MCF 10A (cell line): ENCODE measurements around the gene TWSG1. TPM values are rescaled to one million over a fixed set of nuclear protein-coding genes. Genes with fewer than 3 reads are reported as not detected.

Source experiments
- BruUV-seq: library from RNA; stranded (reverse); fragments of 400-500 nt; replicated peaks from 2 replicates; lab custom pipeline; 2021; lab: Mats Ljungman, UMichigan
- CTCF ChIA-PET: fragments of 300-600 bp; sonication (Branson Sonifier 250); formaldehyde crosslinking; extraction: SDS; loops from one replicate; lab custom pipeline; 2021; ENCODE audit warnings: antibody characterized with exemption, inconsistent platforms; lab: Yijun Ruan, JAX
- POLR2A ChIA-PET: fragments of 300-600, 350-650 bp; sonication (Branson Sonifier 250); formaldehyde crosslinking; extraction: SDS; loops from one replicate; lab custom pipeline; 2020; ENCODE audit warnings: antibody characterized with exemption, inconsistent platforms; lab: Yijun Ruan, JAX
- DNase-seq: peaks from one replicate; pipeline ENCODE4 v3.0.0-alpha.2; 2018; ENCODE audit not compliant: unreplicated experiment
- H3K27ac Mint-ChIP-seq: one replicate; pipeline ENCODE4 v1.8.0; 2022; ENCODE audit warnings: mild to moderate bottlenecking, low read depth, mixed read lengths; ENCODE audit not compliant: unreplicated experiment
- H3K27me3 Mint-ChIP-seq: one replicate; pipeline ENCODE4 v1.8.0; 2022; ENCODE audit warnings: mixed read lengths; ENCODE audit not compliant: insufficient read depth, unreplicated experiment
- H3K36me3 Mint-ChIP-seq: one replicate; pipeline ENCODE4 v1.8.0; 2022; ENCODE audit warnings: mild to moderate bottlenecking, moderate library complexity, mixed read lengths; ENCODE audit not compliant: insufficient read depth, unreplicated experiment
- H3K4me1 Mint-ChIP-seq: one replicate; pipeline ENCODE4 v1.8.0; 2022; ENCODE audit warnings: mixed read lengths; ENCODE audit not compliant: insufficient read depth, unreplicated experiment
- H3K4me3 Mint-ChIP-seq: one replicate; pipeline ENCODE4 v1.8.0; 2022; ENCODE audit warnings: mild to moderate bottlenecking, moderate library complexity, mixed read lengths; ENCODE audit not compliant: unreplicated experiment
- H3K9me3 Mint-ChIP-seq: one replicate; pipeline ENCODE4 v1.8.0; 2022; ENCODE audit warnings: mixed read lengths; ENCODE audit not compliant: unreplicated experiment
- intact Hi-C: fragments of 100-400 bp; cut with micrococcal nuclease; formaldehyde crosslinking; loops from 2 replicates; pipeline ENCODE4 v1.14.1; 2022
- total RNA-seq: library from RNA; stranded (reverse); gene quantifications from 2 replicates; pipeline ENCODE4 v1.2.3, GENCODE V29; 2022
- TF ChIP-seq, protein P1 (sequence below): fragments of 200-600 bp; IDR thresholded peaks from one replicate; pipeline ENCODE4 v1.8.0; 2022; ENCODE audit warnings: antibody characterized with exemption, mild to moderate bottlenecking; ENCODE audit not compliant: unreplicated experiment

Gene TWSG1
- total RNA-seq, 1 experiment from 2014 or later, result 26.0 TPM

DNA sequence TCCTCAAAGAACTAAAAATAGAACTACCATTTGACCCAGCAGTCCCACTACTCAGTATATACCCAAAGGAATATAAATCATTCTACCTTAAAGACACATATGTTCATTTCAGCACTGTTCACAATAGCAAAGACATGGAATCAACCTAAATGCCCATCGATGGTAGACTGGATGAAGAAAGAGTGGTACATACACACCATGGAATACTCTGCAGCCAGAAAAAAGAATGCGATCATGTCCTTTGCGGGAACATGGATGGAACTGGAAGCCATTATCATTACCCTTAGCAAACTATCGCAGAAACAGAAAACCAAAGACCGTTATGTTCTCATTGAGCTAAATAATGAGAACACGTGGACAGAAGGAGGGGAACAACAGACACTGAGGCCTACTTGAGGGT, 44.5 kb downstream of the TWSG1 start:
- CTCF ChIA-PET, result interaction anchor here (0.6 kb wide), 2 partner anchors 43 to 146 kb away, joined by 4 to 5 read pairs; no protein-coding TSS in a partner anchor
- DNase-seq, result no peak
- TF ChIP-seq, protein P1, sequence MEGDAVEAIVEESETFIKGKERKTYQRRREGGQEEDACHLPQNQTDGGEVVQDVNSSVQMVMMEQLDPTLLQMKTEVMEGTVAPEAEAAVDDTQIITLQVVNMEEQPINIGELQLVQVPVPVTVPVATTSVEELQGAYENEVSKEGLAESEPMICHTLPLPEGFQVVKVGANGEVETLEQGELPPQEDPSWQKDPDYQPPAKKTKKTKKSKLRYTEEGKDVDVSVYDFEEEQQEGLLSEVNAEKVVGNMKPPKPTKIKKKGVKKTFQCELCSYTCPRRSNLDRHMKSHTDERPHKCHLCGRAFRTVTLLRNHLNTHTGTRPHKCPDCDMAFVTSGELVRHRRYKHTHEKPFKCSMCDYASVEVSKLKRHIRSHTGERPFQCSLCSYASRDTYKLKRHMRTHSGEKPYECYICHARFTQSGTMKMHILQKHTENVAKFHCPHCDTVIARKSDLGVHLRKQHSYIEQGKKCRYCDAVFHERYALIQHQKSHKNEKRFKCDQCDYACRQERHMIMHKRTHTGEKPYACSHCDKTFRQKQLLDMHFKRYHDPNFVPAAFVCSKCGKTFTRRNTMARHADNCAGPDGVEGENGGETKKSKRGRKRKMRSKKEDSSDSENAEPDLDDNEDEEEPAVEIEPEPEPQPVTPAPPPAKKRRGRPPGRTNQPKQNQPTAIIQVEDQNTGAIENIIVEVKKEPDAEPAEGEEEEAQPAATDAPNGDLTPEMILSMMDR, result no peak
- no peaks in the 10 kb centered on the region for H3K27me3 Mint-ChIP-seq
- no peak overlapping the region for H3K27ac Mint-ChIP-seq
- H3K9me3 Mint-ChIP-seq, result no peaks in the 10 kb centered on the region
- peaks cover 6% of the 10 kb centered on the region for H3K36me3 Mint-ChIP-seq
- H3K4me3 Mint-ChIP-seq, result no peak overlapping the region
- H3K4me1 Mint-ChIP-seq, result no peaks in the 10 kb centered on the region
- no TSS peak for BruUV-seq
- POLR2A ChIA-PET, result no interaction called here
- intact Hi-C loops, result no loop called here

DNA sequence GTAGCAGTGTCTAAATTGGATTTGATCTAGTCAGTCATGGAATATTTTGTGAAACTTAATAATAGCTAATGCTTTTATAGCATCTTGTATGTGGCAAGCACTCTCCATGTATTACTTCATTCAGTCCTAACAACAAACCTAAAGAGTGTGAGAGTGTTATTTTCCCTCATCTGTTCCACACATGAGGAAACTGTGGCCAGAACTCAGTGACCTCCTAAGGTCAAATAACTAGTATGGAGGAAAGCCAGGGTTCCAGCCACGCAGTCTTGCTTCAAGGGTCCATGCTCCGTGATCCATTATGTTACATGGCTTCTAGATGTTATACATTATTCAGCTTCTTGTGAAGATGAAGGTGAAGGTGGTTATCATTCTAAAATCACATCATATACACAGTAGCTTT, 45.5 kb downstream of the TWSG1 start:
- Mint-ChIP-seq H3K27me3 (no peaks in the 10 kb centered on the region), H3K36me3 (peaks cover 6% of the 10 kb centered on the region), H3K27ac (no peak overlapping the region), H3K4me3 (no peak overlapping the region), H3K9me3 (no peaks in the 10 kb centered on the region), H3K4me1 (no peaks in the 10 kb centered on the region)
- ChIA-PET POLR2A (no interaction called here), CTCF (interaction anchor here (1.0 to 1.4 kb wide), 2 partner anchors 14 to 20 kb away, joined by 3 to 6 read pairs; no protein-coding TSS in a partner anchor)
- intact Hi-C loops, result no loop called here
- BruUV-seq, result no TSS peak
- no peak for DNase-seq
- TF ChIP-seq, protein P1, result no peak

DNA sequence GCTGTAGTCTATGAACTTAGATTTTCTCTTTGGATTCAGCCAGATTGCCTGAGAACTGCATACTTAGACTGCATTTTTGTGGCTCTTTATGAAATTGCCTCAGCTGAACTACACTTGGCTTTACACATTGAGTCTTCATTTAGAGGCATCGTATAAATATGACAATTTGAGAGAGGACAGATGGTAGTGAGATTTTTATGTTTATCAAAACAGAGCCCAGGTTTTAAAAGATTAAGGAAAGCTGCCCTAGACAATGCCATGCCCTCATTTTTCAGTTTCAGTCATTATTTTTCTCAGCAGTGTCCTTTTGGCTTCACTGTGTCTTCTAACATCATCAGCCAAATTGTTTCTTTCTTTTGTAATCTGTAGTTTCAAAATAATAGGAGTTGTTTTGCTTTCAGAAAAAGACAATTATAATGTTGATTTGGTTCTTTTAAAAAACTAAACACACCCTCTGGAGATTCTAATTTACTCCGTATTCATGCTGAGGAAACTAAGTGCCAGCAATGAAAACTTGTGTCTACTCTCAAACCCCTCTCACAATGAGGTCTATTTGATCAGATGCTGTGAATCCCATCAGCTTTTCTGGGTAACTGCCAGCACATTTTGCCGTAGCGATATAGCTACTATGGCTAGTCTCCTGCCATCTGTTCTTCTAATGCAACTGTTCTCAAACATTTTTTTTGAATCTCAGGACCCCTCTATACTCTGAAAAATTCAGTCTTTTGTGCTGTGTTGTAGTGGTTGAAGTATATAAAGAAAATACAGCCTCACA, 46.2 kb downstream of the TWSG1 start:
- Mint-ChIP-seq H3K4me3 (no peak overlapping the region), H3K9me3 (no peaks in the 10 kb centered on the region), H3K4me1 (no peaks in the 10 kb centered on the region), H3K27ac (no peak overlapping the region), H3K36me3 (peaks cover 6% of the 10 kb centered on the region), H3K27me3 (no peaks in the 10 kb centered on the region)
- ChIA-PET CTCF (interaction anchor here (1.0 to 1.8 kb wide), 3 partner anchors 14 to 136 kb away, joined by 3 to 6 read pairs (median 4); no protein-coding TSS in a partner anchor), POLR2A (interaction anchor here (0.8 kb wide), 1 partner anchor 16 kb away, joined by 4 read pairs; no protein-coding TSS in a partner anchor)
- TF ChIP-seq, protein P1, result no peak
- DNase-seq, result no peak
- intact Hi-C loops, result no loop called here
- BruUV-seq, result no TSS peak

DNA sequence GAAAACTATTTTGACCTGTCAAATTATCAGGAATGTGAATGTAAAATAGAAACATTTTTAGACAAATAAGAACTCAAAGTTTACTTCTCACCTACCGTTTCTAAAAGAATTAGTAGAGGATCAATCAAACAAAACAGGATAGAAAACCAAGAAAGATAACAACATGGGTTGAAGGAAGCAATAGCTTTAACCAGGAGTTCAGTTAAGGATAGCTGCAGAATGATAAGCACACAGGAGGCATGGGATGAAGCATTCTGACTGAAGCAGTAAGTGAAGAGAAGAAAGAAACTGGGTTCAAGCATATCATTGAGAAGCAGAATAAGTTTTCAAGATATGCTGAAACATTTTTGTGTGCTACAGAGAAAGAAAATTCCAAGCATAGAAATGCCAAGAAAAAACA, 52.3 kb downstream of the TWSG1 start:
- intact Hi-C loops, result no loop called here
- DNase-seq, result no peak
- ChIA-PET CTCF (no interaction called here), POLR2A (no interaction called here)
- no TSS peak for BruUV-seq
- H3K4me3 Mint-ChIP-seq, result no peak overlapping the region
- H3K27me3 Mint-ChIP-seq, result no peaks in the 10 kb centered on the region
- TF ChIP-seq, protein P1, result no peak
- no peaks in the 10 kb centered on the region for H3K4me1 Mint-ChIP-seq
- no peaks in the 10 kb centered on the region for H3K9me3 Mint-ChIP-seq
- H3K36me3 Mint-ChIP-seq, result peaks cover 7% of the 10 kb centered on the region
- no peak overlapping the region for H3K27ac Mint-ChIP-seq
